GM13976 (cell line): ENCODE data around the gene KIF15.

Source experiments
- DNase-seq: peaks from one replicate; pipeline ENCODE4 v3.0.0; 2012; ENCODE audit warnings: low spot score
- CTCF ChIP-seq: IDR thresholded peaks from 2 replicates; pipeline ENCODE4 v1.5.1; 2012; ENCODE audit warnings: borderline replicate concordance, mild to moderate bottlenecking; ENCODE audit not compliant: insufficient read depth; ENCODE audit errors: extremely low read depth, missing control alignments, control extremely low read depth
- in situ Hi-C: fragments of 300-500 bp; cut with MboI; formaldehyde crosslinking; loops from one replicate; pipeline ENCODE4 v1.12.0; 2022; ENCODE audit warnings: low sequenced_read_pairs, mixed read lengths, inconsistent platforms; ENCODE audit not compliant: unreplicated experiment

Gene KIF15

GRCh38 chr3:44862226-44862637 is 100.6 kb downstream of the KIF15 start:
- in situ Hi-C loops = no loop called here
- DNase-seq = peak; percentile 53
- TF ChIP-seq CTCF = no peak

- DNase-seq = no peak
- TF ChIP-seq CTCF = no peak
- in situ Hi-C loops = no loop called here
These were observed 103.9 kb downstream of the KIF15 start for GRCh38 chr3:44865272-44866035.

GRCh38 chr3:44867421-44868111 is 106.0 kb downstream of the KIF15 start:
- DNase-seq = no peak
- TF ChIP-seq CTCF = no peak
- in situ Hi-C loops = no loop called here

- in situ Hi-C loops = no loop called here
- no peak for DNase-seq
- TF ChIP-seq CTCF = no peak
These were observed 108.9 kb downstream of the KIF15 start for GRCh38 chr3:44870375-44871061.

- DNase-seq = no peak
- in situ Hi-C loops = no loop called here
- no peak for TF ChIP-seq CTCF
These were observed 112.7 kb downstream of the KIF15 start, which contains the start of gene TGM4 for GRCh38 chr3:44874308-44874707. TGM4 (plus strand) TSS chr3:44874608; CDS start chr3:44874679, 71 bp downstream.

GRCh38 chr3:44875596-44875995 is 114.0 kb downstream of the KIF15 start:
- no peak for TF ChIP-seq CTCF
- DNase-seq = no peak
- in situ Hi-C loops = no loop called here
